Measurements from ENCODE around the gene IMMP2L.
"Not testable (repeated sequence)": the region's sequence is repeated elsewhere in the genome, so short reads cannot be mapped to it uniquely, and the experiment has no call there.

IMMP2L gene

DNA sequence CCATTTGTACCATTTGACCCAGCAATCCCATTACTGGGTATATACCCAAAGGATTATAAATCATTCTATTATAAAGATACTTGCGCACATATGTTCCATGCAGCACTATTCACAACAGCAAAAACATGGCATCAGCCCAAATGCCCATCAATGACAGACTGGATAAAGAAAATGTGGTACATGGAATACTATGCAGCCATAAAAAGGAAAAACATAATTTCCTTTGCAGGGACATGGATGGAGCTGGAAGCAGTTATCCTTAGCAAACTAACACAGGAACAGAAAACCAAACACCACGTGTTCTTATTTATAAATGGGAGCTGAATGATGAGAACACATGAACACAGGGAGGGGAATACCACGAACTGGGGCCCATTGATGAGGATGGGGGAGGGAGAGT is 310.9 kb downstream of the IMMP2L start:
- DNase-seq = not testable (repeated sequence)

DNA sequence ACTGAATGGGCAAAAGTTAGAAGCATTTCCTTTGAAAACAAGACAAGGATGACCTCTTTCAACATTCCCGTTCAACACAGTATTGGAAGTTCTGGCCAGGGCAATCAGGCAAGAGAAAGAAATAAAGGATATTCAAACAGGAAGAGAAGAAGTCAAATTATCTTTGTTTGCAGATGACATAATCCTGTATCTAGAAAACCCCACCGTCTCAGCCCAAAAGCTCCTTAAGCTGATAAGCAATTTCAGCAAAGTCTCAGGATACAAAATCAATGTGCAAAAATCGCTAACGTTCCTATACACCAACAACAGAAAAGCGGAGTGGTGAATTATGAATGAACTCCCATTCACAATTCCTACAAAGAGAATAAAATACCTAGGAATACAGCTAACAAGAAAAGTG is 312.5 kb downstream of the IMMP2L start:
- DNase-seq = not testable (repeated sequence)

- no peak for DNase-seq
These were observed 320.0 kb downstream of the IMMP2L start for GRCh38 chr7:111242141-111242755.

- no peak for DNase-seq
These were observed 321.9 kb downstream of the IMMP2L start for GRCh38 chr7:111240371-111240770.

DNA sequence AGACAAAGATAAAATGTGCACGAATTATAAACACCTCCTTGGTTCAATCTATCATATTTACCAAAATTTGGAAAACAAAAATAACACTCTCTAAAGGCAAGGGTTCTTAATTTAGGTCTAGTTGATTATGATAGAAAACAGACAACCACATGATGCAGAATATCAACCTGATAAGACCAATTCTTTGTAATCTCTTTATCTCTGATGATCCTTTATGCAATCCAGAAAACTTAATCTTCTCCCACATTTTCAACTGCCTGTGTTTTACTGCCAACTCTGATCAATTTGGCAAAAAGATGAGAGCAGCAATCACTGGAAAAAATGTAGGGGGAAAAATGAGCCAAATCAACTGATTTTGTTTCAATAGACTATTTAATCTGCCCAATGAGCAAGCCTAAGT is 322.9 kb downstream of the IMMP2L start:
- no peak for DNase-seq

DNA sequence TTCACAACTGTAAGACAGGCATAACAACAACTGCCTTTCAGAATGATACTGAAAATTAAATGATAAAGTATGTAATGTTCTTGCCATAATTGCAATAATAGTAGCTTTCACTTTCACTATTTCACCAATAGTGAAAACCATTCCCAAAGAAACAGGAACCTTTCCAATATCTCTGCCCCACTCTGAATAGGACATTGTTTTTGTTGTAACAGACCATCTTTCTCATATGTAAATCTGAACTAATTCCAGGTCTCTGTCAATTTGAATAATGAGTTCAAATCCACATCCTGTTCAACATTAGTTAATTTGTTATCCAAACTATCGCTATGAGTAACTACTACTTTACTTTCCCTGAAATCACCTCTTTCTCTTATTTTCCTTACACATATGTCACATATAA is 323.4 kb downstream of the IMMP2L start:
- no peak for DNase-seq

GRCh38 chr7:111235709-111236108 is 326.6 kb downstream of the IMMP2L start:
- no peak for DNase-seq

- no peak for DNase-seq
These were observed 329.8 kb downstream of the IMMP2L start for GRCh38 chr7:111232249-111233084.

- DNase-seq = no peak
These were observed 332.4 kb downstream of the IMMP2L start for GRCh38 chr7:111229916-111230315.

DNA sequence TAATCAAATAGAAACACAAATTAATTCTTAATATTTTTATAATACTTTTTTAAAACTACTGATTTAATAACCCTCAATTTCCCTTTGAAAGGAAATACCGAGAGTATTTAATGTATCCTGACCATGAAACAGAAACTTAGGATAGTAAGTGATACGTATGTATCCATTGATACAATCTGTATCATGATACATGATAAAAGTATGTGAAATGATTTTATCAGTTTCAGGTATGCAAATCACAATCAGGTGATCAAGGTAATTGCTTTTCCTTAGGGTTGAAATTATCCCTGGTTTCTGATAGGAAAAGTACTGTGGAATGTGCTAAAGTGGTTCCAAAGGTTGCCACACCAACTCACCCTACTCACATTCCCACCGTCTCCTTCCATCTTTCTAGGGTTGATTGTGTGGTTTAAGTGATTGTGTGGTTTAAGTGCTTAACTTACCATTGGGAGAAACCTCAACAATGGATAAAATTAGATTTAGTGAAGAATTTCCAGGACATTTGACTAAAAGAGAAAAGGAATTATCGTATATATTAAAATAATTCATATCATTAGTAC is 333.0 kb downstream of the IMMP2L start:
- no peak for DNase-seq

GRCh38 chr7:111228437-111228836 is 333.9 kb downstream of the IMMP2L start:
- DNase-seq = no peak

GRCh38 chr7:111226800-111227199 is 335.5 kb downstream of the IMMP2L start:
- no peak for DNase-seq

GRCh38 chr7:111224354-111225231 is 337.7 kb downstream of the IMMP2L start:
- DNase-seq = no peak

DNA sequence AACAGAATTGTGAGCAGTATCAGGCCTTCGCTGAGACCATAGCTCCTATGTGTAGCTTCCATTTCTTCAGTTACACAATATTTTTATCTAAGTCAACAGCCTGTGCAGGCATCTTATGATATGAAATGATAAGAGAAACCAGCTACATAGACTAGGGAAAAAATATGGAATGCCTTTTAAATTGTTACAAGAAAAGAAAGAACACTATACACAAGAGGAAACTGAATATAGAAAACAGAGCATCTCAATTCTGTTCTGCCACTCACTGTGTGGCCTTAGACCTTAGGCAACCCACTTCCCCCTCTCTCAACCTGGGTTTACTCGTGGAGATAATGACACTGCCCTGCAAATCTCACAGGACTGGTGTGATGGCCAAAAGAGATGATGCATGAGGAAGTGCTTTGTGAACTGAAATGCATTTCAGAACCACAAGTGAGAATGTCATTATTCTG is 338.5 kb downstream of the IMMP2L start:
- DNase-seq = no peak

GRCh38 chr7:111215550-111215949 is 346.7 kb downstream of the IMMP2L start:
- no peak for DNase-seq

DNA sequence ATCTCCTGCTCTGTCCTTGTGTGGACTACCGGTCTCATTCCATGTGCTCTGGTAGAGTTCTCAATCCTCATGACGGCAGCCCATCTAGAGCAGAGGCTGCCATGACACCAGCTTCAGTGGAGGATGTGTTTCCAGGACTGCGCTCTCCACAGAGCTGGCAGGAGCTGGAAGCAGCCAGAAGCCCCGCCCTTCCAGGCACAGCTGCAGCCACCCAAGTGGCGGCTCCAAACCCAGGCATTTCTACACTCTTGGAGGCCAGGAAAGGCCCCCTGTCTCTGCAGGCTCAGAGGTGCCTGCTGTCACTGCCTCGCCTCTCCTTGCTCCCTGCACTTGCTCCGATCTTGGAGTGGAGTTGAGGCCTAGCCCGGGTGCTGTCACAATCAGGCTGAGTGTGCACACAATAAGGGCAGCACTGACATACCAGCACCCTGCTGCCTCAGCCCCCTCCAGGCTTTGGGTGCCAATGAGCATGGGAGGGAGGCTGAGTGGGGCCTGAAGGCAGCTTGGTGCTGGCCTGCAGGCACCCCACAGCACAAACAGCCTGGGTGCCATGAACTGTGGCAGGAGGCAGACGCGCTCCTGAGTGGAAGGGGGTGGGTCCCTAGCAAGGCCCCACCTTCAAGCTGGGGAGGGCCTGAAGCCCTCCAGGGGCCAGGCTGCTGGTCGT is 349.3 kb downstream of the IMMP2L start:
- no peak for DNase-seq

DNA sequence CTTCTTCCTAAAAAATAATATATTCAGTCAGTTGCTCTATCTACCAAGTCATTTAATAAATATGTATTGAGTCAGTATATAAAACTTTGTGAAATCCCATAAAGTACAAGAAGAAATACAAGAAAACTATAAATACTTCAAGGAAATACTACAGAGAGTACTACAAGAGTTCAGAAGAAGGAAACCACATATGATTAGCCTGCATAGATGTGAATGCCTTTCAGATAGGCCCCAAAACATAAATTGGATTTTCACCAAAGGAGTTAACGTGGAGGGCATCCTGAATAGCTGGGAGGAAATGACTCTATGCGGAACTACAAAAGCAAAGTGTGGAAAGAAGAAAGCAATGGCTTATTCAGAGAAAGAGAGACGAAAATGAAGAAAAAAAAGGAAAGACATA is 351.3 kb downstream of the IMMP2L start:
- no peak for DNase-seq

- DNase-seq = no peak
These were observed 352.2 kb downstream of the IMMP2L start for GRCh38 chr7:111210043-111210442.

DNA sequence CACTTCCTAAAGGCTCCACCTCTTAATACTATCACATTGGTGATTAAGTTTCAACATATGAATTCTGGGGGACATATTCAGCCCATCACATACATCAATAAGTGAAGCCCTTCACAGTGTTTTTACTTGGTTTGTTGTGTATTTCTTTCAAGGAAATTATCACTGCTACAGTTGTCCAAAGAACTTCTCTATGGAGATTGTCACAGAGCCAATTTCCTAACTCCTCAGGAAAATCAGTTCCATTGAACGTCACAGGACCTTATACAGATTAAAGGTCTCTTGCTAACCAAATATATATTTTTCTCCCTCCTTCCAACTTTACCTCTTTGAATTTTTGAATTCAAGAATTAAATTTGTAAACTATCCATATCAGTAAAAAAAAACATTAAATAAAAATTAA is 357.0 kb downstream of the IMMP2L start:
- no peak for DNase-seq

GRCh38 chr7:111202321-111202720 is 360.0 kb downstream of the IMMP2L start:
- DNase-seq = no peak

- no peak for DNase-seq
These were observed 362.6 kb downstream of the IMMP2L start for GRCh38 chr7:111199643-111200042.

DNA sequence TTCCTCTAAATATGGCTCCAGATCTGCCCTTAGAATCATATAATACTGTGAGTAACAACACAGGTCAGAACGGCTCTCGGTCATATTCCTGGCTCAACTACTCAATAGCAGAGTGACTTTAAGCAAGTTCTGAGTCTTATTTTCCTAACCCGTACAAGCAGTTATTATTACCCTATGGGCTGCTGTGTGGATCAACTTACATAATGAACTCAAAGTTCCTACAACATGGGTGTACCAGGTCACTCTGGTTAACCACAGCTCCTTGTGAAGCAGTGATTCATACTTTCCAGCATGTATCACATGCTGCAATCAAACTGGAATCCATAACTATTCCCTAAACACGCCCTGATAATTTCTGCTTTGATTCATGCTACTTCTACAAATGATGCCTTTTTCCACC is 364.0 kb downstream of the IMMP2L start:
- DNase-seq = no peak

DNA sequence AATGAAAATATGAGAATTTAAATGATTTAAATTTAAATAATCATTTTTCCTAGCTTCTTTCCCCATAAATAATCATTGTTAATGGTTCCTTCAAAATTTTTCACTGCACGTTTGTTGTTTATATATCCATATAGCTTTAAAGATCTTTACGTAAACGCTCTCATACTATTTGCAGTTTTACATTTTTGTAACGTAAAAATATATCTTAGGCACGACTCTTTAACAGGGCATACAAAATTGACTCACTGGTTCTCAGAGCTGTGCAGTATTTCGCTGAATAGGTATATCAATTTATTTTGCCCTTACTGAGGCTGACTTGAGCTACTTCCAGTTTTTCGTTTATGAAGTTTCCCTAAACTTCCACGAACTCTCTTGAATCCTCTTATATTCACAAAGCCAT is 365.6 kb downstream of the IMMP2L start:
- DNase-seq = no peak

Measured in activated CD8-positive, alpha-beta memory T cell treated with anti-CD3 and anti-CD28 coated beads, Interleukin-2, amount 50 U/mL, for 4 hours (primary cell).